WTC11 (cell line): ENCODE data around the gene RPS29. TPM values are rescaled to one million over a fixed set of nuclear protein-coding genes. Genes with fewer than 3 reads are reported as not detected.

Experiments
- ATAC-seq: fragments of 200-7000 bp; cut with Tn5 transposase; 2 replicates; pipeline ENCODE4 v1.10.0; 2021; ENCODE audit warnings: mild to moderate bottlenecking, moderate library complexity
- CTCF ChIA-PET: fragments of 300-600 bp; sonication (Branson Sonifier 250); formaldehyde crosslinking; loops from one replicate; lab custom pipeline; 2021; ENCODE audit warnings: antibody characterized with exemption; lab: Charles Lee
- POLR2A ChIA-PET: fragments of 350-600 bp; sonication (Branson Sonifier 250); formaldehyde crosslinking; loops from one replicate; lab custom pipeline; 2021; ENCODE audit warnings: antibody characterized with exemption; lab: Charles Lee
- DNase-seq: peaks from one replicate; pipeline ENCODE4 v3.0.0; 2021; ENCODE audit warnings: low spot score
- H3K27ac Mint-ChIP-seq: 2 replicates; pipeline ENCODE4 v1.8.0; 2021; ENCODE audit warnings: mixed read lengths
- H3K27me3 Mint-ChIP-seq: 2 replicates; pipeline ENCODE4 v1.8.0; 2021; ENCODE audit warnings: low read depth, mild to moderate bottlenecking, moderate library complexity, mixed read lengths
- H3K36me3 Mint-ChIP-seq: 2 replicates; pipeline ENCODE4 v1.8.0; 2021; ENCODE audit warnings: mixed read lengths
- H3K4me1 Mint-ChIP-seq: 2 replicates; pipeline ENCODE4 v1.8.0; 2022; ENCODE audit warnings: mixed read lengths
- H3K4me3 Mint-ChIP-seq: 2 replicates; pipeline ENCODE4 v1.8.0; 2021; ENCODE audit warnings: mild to moderate bottlenecking, moderate library complexity, mixed read lengths
- H3K9me3 Mint-ChIP-seq: 2 replicates; pipeline ENCODE4 v1.8.0; 2021; ENCODE audit warnings: mixed read lengths
- AR ChIP-seq: fragments of 250-450 bp; sonication (Bioruptor Pico); IDR thresholded peaks from 2 replicates; pipeline ENCODE4 v1.9.0; 2021; ENCODE audit warnings: mild to moderate bottlenecking
- ATF2 ChIP-seq: sonication (generic); formaldehyde crosslinking; IDR thresholded peaks from 2 replicates; pipeline ENCODE4 v1.8.1; 2022; ENCODE audit warnings: low read depth, missing genetic modification reagents, borderline replicate concordance
- ATF3 ChIP-seq: sonication (generic); formaldehyde crosslinking; conservative IDR thresholded peaks from 2 replicates; pipeline ENCODE4 v1.8.1; 2022; ENCODE audit warnings: mild to moderate bottlenecking, missing genetic modification reagents
- ATF6 ChIP-seq: sonication (generic); formaldehyde crosslinking; IDR thresholded peaks from 2 replicates; pipeline ENCODE4 v1.8.1; 2023; ENCODE audit warnings: mild to moderate bottlenecking, missing genetic modification reagents
- CBFB ChIP-seq: sonication (generic); formaldehyde crosslinking; IDR thresholded peaks from 2 replicates; pipeline ENCODE4 v1.8.1; 2022; ENCODE audit warnings: mild to moderate bottlenecking, low read depth, missing genetic modification reagents
- CREM ChIP-seq: sonication (generic); formaldehyde crosslinking; IDR thresholded peaks from 2 replicates; pipeline ENCODE4 v1.8.1; 2022; ENCODE audit warnings: mild to moderate bottlenecking, missing genetic modification reagents, moderate library complexity
- EMX1 ChIP-seq: fragments of 250-450 bp; sonication (Bioruptor Pico); IDR thresholded peaks from 2 replicates; pipeline ENCODE4 v1.8.0; 2021; ENCODE audit warnings: mild to moderate bottlenecking
- ESRRA ChIP-seq: sonication (generic); formaldehyde crosslinking; IDR thresholded peaks from 2 replicates; pipeline ENCODE4 v1.8.1; 2022; ENCODE audit warnings: mild to moderate bottlenecking, missing genetic modification reagents, borderline replicate concordance
- ETV6 ChIP-seq: sonication (generic); formaldehyde crosslinking; IDR thresholded peaks from 2 replicates; pipeline ENCODE4 v1.8.1; 2022; ENCODE audit warnings: mild to moderate bottlenecking, missing genetic modification reagents
- IRF1 ChIP-seq: sonication (generic); formaldehyde crosslinking; IDR thresholded peaks from 2 replicates; pipeline ENCODE4 v1.8.0; 2023; ENCODE audit warnings: missing genetic modification reagents
- JUN ChIP-seq: sonication (generic); formaldehyde crosslinking; IDR thresholded peaks from 2 replicates; pipeline ENCODE4 v1.8.0; 2023; ENCODE audit warnings: mild to moderate bottlenecking, missing genetic modification reagents
- MYBL2 ChIP-seq: sonication (generic); formaldehyde crosslinking; IDR thresholded peaks from 2 replicates; pipeline ENCODE4 v1.8.1; 2023; ENCODE audit warnings: mild to moderate bottlenecking, moderate library complexity, missing genetic modification reagents
- NR1H2 ChIP-seq: sonication (generic); formaldehyde crosslinking; IDR thresholded peaks from 2 replicates; pipeline ENCODE4 v1.9.0; 2021; ENCODE audit warnings: mild to moderate bottlenecking, moderate library complexity, missing genetic modification reagents
- SP1 ChIP-seq: sonication (generic); formaldehyde crosslinking; conservative IDR thresholded peaks from 2 replicates; pipeline ENCODE4 v1.8.1; 2022; ENCODE audit warnings: missing genetic modification reagents
- ZNF263 ChIP-seq: sonication (generic); formaldehyde crosslinking; IDR thresholded peaks from 2 replicates; pipeline ENCODE4 v1.8.1; 2022; ENCODE audit warnings: low read depth, mild to moderate bottlenecking, moderate library complexity, missing genetic modification reagents
- ZNF317 ChIP-seq: sonication (generic); formaldehyde crosslinking; IDR thresholded peaks from 2 replicates; pipeline ENCODE4 v1.8.1; 2023; ENCODE audit warnings: low read depth, mild to moderate bottlenecking, moderate library complexity, missing genetic modification reagents, borderline replicate concordance
- ZNF416 ChIP-seq: fragments of 250-450 bp; sonication (Bioruptor Pico); IDR thresholded peaks from 2 replicates; pipeline ENCODE4 v1.9.0; 2021; ENCODE audit warnings: mild to moderate bottlenecking, inconsistent platforms
- ZNF671 ChIP-seq: fragments of 250-450 bp; sonication (Bioruptor Pico); IDR thresholded peaks from 2 replicates; pipeline ENCODE4 v1.8.0; 2021; ENCODE audit warnings: mild to moderate bottlenecking
- ZSCAN18 ChIP-seq: fragments of 250-450 bp; sonication (Bioruptor Pico); IDR thresholded peaks from 2 replicates; pipeline ENCODE4 v2.1.2; 2022; ENCODE audit warnings: mild to moderate bottlenecking, moderate library complexity
- total RNA-seq: library from RNA; stranded (reverse); gene quantifications from 3 replicates; pipeline ENCODE4 v1.2.3, GENCODE V29; 2021

Gene RPS29
- total RNA-seq, 1 experiment from 2014 or later, result 2,168 TPM

- Mint-ChIP-seq H3K36me3 (peaks cover 52% of the 10 kb centered on the region), H3K27ac (peak overlapping the region; percentile 7), H3K27me3 (no peaks in the 10 kb centered on the region), H3K4me3 (no peak overlapping the region), H3K4me1 (peaks cover 37% of the 10 kb centered on the region), H3K9me3 (no peaks in the 10 kb centered on the region)
- ChIA-PET POLR2A (interaction anchor here (0.5 to 1.1 kb wide), 3 partner anchors 12 to 113 kb away, joined by 3 to 7 read pairs (median 4); no protein-coding TSS in a partner anchor), CTCF (interaction anchor here (0.5 to 1.5 kb wide), 3 partner anchors 29 to 118 kb away, joined by 3 to 8 read pairs (median 3); no protein-coding TSS in a partner anchor)
- TF ChIP-seq AR, result 0 out of 2 replicates have a peak, but pooled peaks have one; percentile 35
- TF ChIP-seq MYBL2 (CRISPR knock-in tag), result no peak
- ATAC-seq (peak; percentile 5), DNase-seq (no peak)
Measured at GRCh38 chr14:49579841-49580240, 6.3 kb downstream of the RPS29 start.

GRCh38 chr14:49578141-49578540 lies 8.0 kb downstream of the RPS29 start:
- ChIA-PET POLR2A (interaction anchor here (0.6 kb wide), 1 partner anchor 9 kb away, joined by 3 read pairs; no protein-coding TSS in a partner anchor), CTCF (no interaction called here)
- H3K36me3 Mint-ChIP-seq, result peaks cover 51% of the 10 kb centered on the region
- no peaks in the 10 kb centered on the region for H3K9me3 Mint-ChIP-seq
- H3K27me3 Mint-ChIP-seq, result no peaks in the 10 kb centered on the region
- H3K4me1 Mint-ChIP-seq, result peaks cover 25% of the 10 kb centered on the region
- ATAC-seq (no peak), DNase-seq (no peak)
- H3K27ac Mint-ChIP-seq, result no peak overlapping the region; the same call in 1 of the 2 replicates
- TF ChIP-seq SP1 (CRISPR knock-in tag), result no peak
- no peak overlapping the region for H3K4me3 Mint-ChIP-seq

GRCh38 chr14:49574038-49574437 lies 12.1 kb downstream of the RPS29 start:
- H3K27me3 Mint-ChIP-seq, result no peaks in the 10 kb centered on the region; the same call in 1 of the 2 replicates

GRCh38 chr14:49569281-49569680 lies 16.9 kb downstream of the RPS29 start:
- H3K36me3 Mint-ChIP-seq, result peaks cover 37% of the 10 kb centered on the region
- H3K27me3 Mint-ChIP-seq, result no peaks in the 10 kb centered on the region; the same call in 1 of the 2 replicates
- POLR2A ChIA-PET, result no interaction called here
- H3K4me3 Mint-ChIP-seq, result no peak overlapping the region
- H3K27ac Mint-ChIP-seq, result no peak overlapping the region
- ATAC-seq (no peak), DNase-seq (no peak)
- no peaks in the 10 kb centered on the region for H3K4me1 Mint-ChIP-seq
- CTCF ChIA-PET, result interaction anchor here (1.1 kb wide), 1 partner anchor 18 kb away, joined by 3 read pairs; no protein-coding TSS in a partner anchor
- H3K9me3 Mint-ChIP-seq, result peaks cover 17% of the 10 kb centered on the region
- TF ChIP-seq ESRRA (CRISPR knock-in tag) (no peak), ATF2 (no peak), ETV6 (CRISPR knock-in tag) (no peak), NR1H2 (no peak), ZSCAN18 (CRISPR knock-in tag) (no peak), ATF3 (no peak), CREM (CRISPR knock-in tag) (no peak), ZNF671 (no peak), EMX1 (no peak), ZNF416 (no peak), IRF1 (CRISPR knock-in tag) (no peak), ATF6 (no peak), CBFB (CRISPR knock-in tag) (no peak), ZNF317 (CRISPR knock-in tag) (no peak), ZNF263 (CRISPR knock-in tag) (no peak), JUN (CRISPR knock-in tag) (no peak)

More at GRCh38 chr14:49574038-49574437, 12.1 kb downstream of the RPS29 start:
- H3K4me1 Mint-ChIP-seq, result no peaks in the 10 kb centered on the region
- CTCF ChIA-PET, result no interaction called here
- DNase-seq (no peak), ATAC-seq (no peak)
- peaks cover 63% of the 10 kb centered on the region for H3K36me3 Mint-ChIP-seq
- POLR2A ChIA-PET, result no interaction called here
- H3K27ac Mint-ChIP-seq, result no peak overlapping the region
- H3K9me3 Mint-ChIP-seq, result peaks cover 17% of the 10 kb centered on the region
- TF ChIP-seq ATF3 (no peak), ZNF263 (CRISPR knock-in tag) (no peak)
- no peak overlapping the region for H3K4me3 Mint-ChIP-seq
